Ascending aorta (tissue), 2 donors: Measurements from ENCODE around the gene TAF6. TPM values are rescaled to one million over a fixed set of nuclear protein-coding genes. Genes with fewer than 3 reads are reported as not detected.

Experiments used
- DNase-seq, 2 donors: peaks; one replicate each; pipeline ENCODE4 v3.0.0-alpha.2; 2019; ENCODE audit warnings: low spot score in 2 of 2
- H3K27ac ChIP-seq, 2 donors: fragments of 200-600 bp; sonication (generic); one replicate each; pipeline ENCODE4 v1.5.1; 2016 to 2017; ENCODE audit warnings: mild to moderate bottlenecking in 1 of 2
- H3K27me3 ChIP-seq: fragments of 200-600 bp; sonication (generic); one replicate; pipeline ENCODE4 v1.5.1; 2017
- H3K36me3 ChIP-seq, 2 donors: fragments of 200-600 bp; sonication (generic); one replicate each; pipeline ENCODE4 v1.5.1; 2016
- H3K4me1 ChIP-seq, 2 donors: fragments of 200-600 bp; sonication (generic); one replicate each; pipeline ENCODE4 v1.5.1; 2016 to 2017; ENCODE audit warnings: mild to moderate bottlenecking in 1 of 2
- H3K4me3 ChIP-seq, 2 donors: fragments of 200-600 bp; sonication (generic); one replicate each; pipeline ENCODE4 v1.5.1; 2016 to 2017; ENCODE audit warnings: mild to moderate bottlenecking in 1 of 2
- H3K9me3 ChIP-seq, 2 donors: fragments of 200-600 bp; sonication (generic); one replicate each; pipeline ENCODE4 v1.5.1; 2016
- CTCF ChIP-seq, 3 experiments: fragments of 200-600 bp in 2 of 3; fragments of 450-650 bp in 1 of 3; sonication (generic) in 2 of 3; IDR thresholded peaks; one replicate each; pipeline ENCODE4 v1.5.1; 2016 to 2019; ENCODE audit warnings: antibody characterized with exemption in 3 of 3, mild to moderate bottlenecking in 1 of 3, moderate library complexity in 1 of 3
- intact Hi-C: fragments of 100-400 bp; cut with DNase I; formaldehyde crosslinking; loops from one replicate; pipeline ENCODE4 v1.15.1; 2023
- total RNA-seq: library from RNA; depleted of rRNA; stranded (reverse); fragments of >200 nt; gene quantifications from one replicate; pipeline ENCODE4 v1.1.0, GENCODE V29; 2016

The TAF6 gene
- total RNA-seq, 1 donor from 2014 or later: 103 TPM

- intact Hi-C loops: no loop called here
These were observed 40.1 kb downstream of the TAF6 start for GRCh38 chr7:100079024-100079560.

GRCh38 chr7:100077205-100077604 is 42.0 kb downstream of the TAF6 start:
- H3K9me3 ChIP-seq: peaks cover 2% of the 10 kb centered on the region in 2 donors
- no peak overlapping the region for H3K4me3 ChIP-seq
- intact Hi-C loops: no loop called here
- H3K36me3 ChIP-seq: peaks cover 51 to 63% of the 10 kb centered on the region in 2 donors
- no peak for DNase-seq
- H3K4me1 ChIP-seq: peaks cover 0 to 19% of the 10 kb centered on the region in 2 donors
- TF ChIP-seq CTCF (IDR thresholded peaks at IDR 0.05): no peak
- H3K27me3 ChIP-seq: no peaks in the 10 kb centered on the region
- no peak overlapping the region for H3K27ac ChIP-seq

More at GRCh38 chr7:100079024-100079560, 40.1 kb downstream of the TAF6 start:
- no peak for DNase-seq
- H3K36me3 ChIP-seq: peaks cover 32 to 44% of the 10 kb centered on the region in 2 donors
- H3K9me3 ChIP-seq: no peaks in the 10 kb centered on the region
- H3K27ac ChIP-seq: no peak overlapping the region
- H3K4me3 ChIP-seq: no peak overlapping the region
- no peaks in the 10 kb centered on the region for H3K27me3 ChIP-seq
- peaks cover 0 to 26% of the 10 kb centered on the region in 2 donors for H3K4me1 ChIP-seq
- no peak for TF ChIP-seq CTCF (IDR thresholded peaks at IDR 0.05)

- intact Hi-C loops: no loop called here
- no peak overlapping the region for H3K27ac ChIP-seq
- H3K27me3 ChIP-seq: no peaks in the 10 kb centered on the region
- DNase-seq: no peak
- peaks cover 19 to 20% of the 10 kb centered on the region in 2 donors for H3K9me3 ChIP-seq
- no peak overlapping the region for H3K4me3 ChIP-seq
- TF ChIP-seq CTCF (IDR thresholded peaks at IDR 0.05): no peak
- H3K4me1 ChIP-seq: peaks cover 0 to 12% of the 10 kb centered on the region in 2 donors
- peaks cover 69 to 80% of the 10 kb centered on the region in 2 donors for H3K36me3 ChIP-seq
These were observed 43.7 kb downstream of the TAF6 start for GRCh38 chr7:100075418-100075817.

GRCh38 chr7:100074841-100075240 is 44.3 kb downstream of the TAF6 start:
- Histone ChIP-seq H3K4me3 (no peak overlapping the region), H3K27ac (no peak overlapping the region), H3K4me1 (peaks cover 0 to 7% of the 10 kb centered on the region in 2 donors), H3K9me3 (peaks cover 19 to 21% of the 10 kb centered on the region in 2 donors), H3K27me3 (no peaks in the 10 kb centered on the region), H3K36me3 (peaks cover 75 to 83% of the 10 kb centered on the region in 2 donors)
- TF ChIP-seq CTCF (IDR thresholded peaks at IDR 0.05): no peak
- no peak for DNase-seq
- intact Hi-C loops: no loop called here

GRCh38 chr7:100072462-100072861 is 46.7 kb downstream of the TAF6 start:
- Histone ChIP-seq H3K27ac (no peak overlapping the region), H3K4me3 (no peak overlapping the region), H3K27me3 (no peaks in the 10 kb centered on the region), H3K36me3 (peaks cover 88 to 90% of the 10 kb centered on the region in 2 donors), H3K4me1 (no peaks in the 10 kb centered on the region), H3K9me3 (peaks cover 19 to 21% of the 10 kb centered on the region in 2 donors)
- intact Hi-C loops: no loop called here
- TF ChIP-seq CTCF (IDR thresholded peaks at IDR 0.05): no peak
- DNase-seq: no peak
